Ascending aorta (tissue), 2 donors: ENCODE results near the gene KIAA1191. TPM values are rescaled to one million over a fixed set of nuclear protein-coding genes. Genes with fewer than 3 reads are reported as not detected.

Experiments
- DNase-seq, 2 donors: peaks; one replicate each; pipeline ENCODE4 v3.0.0-alpha.2; 2019; ENCODE audit warnings: low spot score in 2 of 2
- H3K27ac ChIP-seq, 2 donors: fragments of 200-600 bp; sonication (generic); one replicate each; pipeline ENCODE4 v1.5.1; 2016 to 2017; ENCODE audit warnings: mild to moderate bottlenecking in 1 of 2
- H3K27me3 ChIP-seq: fragments of 200-600 bp; sonication (generic); one replicate; pipeline ENCODE4 v1.5.1; 2017
- H3K36me3 ChIP-seq, 2 donors: fragments of 200-600 bp; sonication (generic); one replicate each; pipeline ENCODE4 v1.5.1; 2016
- H3K4me1 ChIP-seq, 2 donors: fragments of 200-600 bp; sonication (generic); one replicate each; pipeline ENCODE4 v1.5.1; 2016 to 2017; ENCODE audit warnings: mild to moderate bottlenecking in 1 of 2
- H3K4me3 ChIP-seq, 2 donors: fragments of 200-600 bp; sonication (generic); one replicate each; pipeline ENCODE4 v1.5.1; 2016 to 2017; ENCODE audit warnings: mild to moderate bottlenecking in 1 of 2
- H3K9me3 ChIP-seq, 2 donors: fragments of 200-600 bp; sonication (generic); one replicate each; pipeline ENCODE4 v1.5.1; 2016
- CTCF ChIP-seq, 3 experiments: fragments of 200-600 bp in 2 of 3; fragments of 450-650 bp in 1 of 3; sonication (generic) in 2 of 3; IDR thresholded peaks; one replicate each; pipeline ENCODE4 v1.5.1; 2016 to 2019; ENCODE audit warnings: antibody characterized with exemption in 3 of 3, mild to moderate bottlenecking in 1 of 3, moderate library complexity in 1 of 3
- intact Hi-C: fragments of 100-400 bp; cut with DNase I; formaldehyde crosslinking; loops from one replicate; pipeline ENCODE4 v1.15.1; 2023
- total RNA-seq: library from RNA; depleted of rRNA; stranded (reverse); fragments of >200 nt; gene quantifications from one replicate; pipeline ENCODE4 v1.1.0, GENCODE V29; 2016

Gene KIAA1191
- total RNA-seq, 1 donor from 2014 or later = 56.2 TPM

- Histone ChIP-seq H3K27me3 (no peaks in the 10 kb centered on the region), H3K4me1 (no peaks in the 10 kb centered on the region), H3K36me3 (peaks cover 32 to 59% of the 10 kb centered on the region in 2 donors), H3K27ac (no peak overlapping the region), H3K4me3 (no peak overlapping the region), H3K9me3 (no peaks in the 10 kb centered on the region)
- DNase-seq = peak in 1 of 2 donors; percentile 58
- intact Hi-C loops = no loop called here
- no peak for TF ChIP-seq CTCF (IDR thresholded peaks at IDR 0.05)
Measured at GRCh38 chr5:176407456-176408251, 46.1 kb upstream of the KIAA1191 start.

GRCh38 chr5:176406436-176407052, 45.0 kb upstream of the KIAA1191 start:
- intact Hi-C loops = no loop called here
- H3K4me1 ChIP-seq = no peaks in the 10 kb centered on the region
- peak in 1 of 2 donors; percentile 38 for DNase-seq

GRCh38 chr5:176405656-176406435, 44.3 kb upstream of the KIAA1191 start:
- Histone ChIP-seq H3K27me3 (no peaks in the 10 kb centered on the region), H3K27ac (no peak overlapping the region), H3K36me3 (peaks cover 32 to 59% of the 10 kb centered on the region in 2 donors), H3K4me3 (no peak overlapping the region), H3K4me1 (no peaks in the 10 kb centered on the region), H3K9me3 (no peaks in the 10 kb centered on the region)
- no peak for DNase-seq
- no peak for TF ChIP-seq CTCF (IDR thresholded peaks at IDR 0.05)
- intact Hi-C loops = no loop called here

More at GRCh38 chr5:176406436-176407052, 45.0 kb upstream of the KIAA1191 start:
- H3K27ac ChIP-seq = no peak overlapping the region
- peaks cover 32 to 59% of the 10 kb centered on the region in 2 donors for H3K36me3 ChIP-seq
- H3K4me3 ChIP-seq = no peak overlapping the region
- H3K27me3 ChIP-seq = no peaks in the 10 kb centered on the region
- no peak for TF ChIP-seq CTCF (IDR thresholded peaks at IDR 0.05)
- no peaks in the 10 kb centered on the region for H3K9me3 ChIP-seq

GRCh38 chr5:176401281-176402205, 40.0 kb upstream of the KIAA1191 start:
- Histone ChIP-seq H3K27me3 (no peaks in the 10 kb centered on the region), H3K4me3 (no peak overlapping the region), H3K27ac (no peak overlapping the region), H3K36me3 (peaks cover 15 to 39% of the 10 kb centered on the region in 2 donors), H3K9me3 (no peaks in the 10 kb centered on the region), H3K4me1 (no peaks in the 10 kb centered on the region)
- intact Hi-C loops = no loop called here
- no peak for TF ChIP-seq CTCF (IDR thresholded peaks at IDR 0.05)
- DNase-seq = no peak
